ENCODE results near the gene DPP10. TPM values are rescaled to one million over a fixed set of nuclear protein-coding genes. Genes with fewer than 3 reads are reported as not detected.

The DPP10 gene
- total and polyA plus RNA-seq, 7 donors = 0.60 to 4.4 (median 3.5) TPM

- TF ChIP-seq CTCF (IDR thresholded peaks at IDR 0.05) (no peak), POLR2A (IDR thresholded peaks at IDR 0.05) (no peak), POLR2AphosphoS5 (IDR thresholded peaks at IDR 0.05) (no peak), EP300 (IDR thresholded peaks at IDR 0.05) (no peak)
Measured at GRCh38 chr2:115543024-115543423, 1100.6 kb downstream of the DPP10 start.

GRCh38 chr2:115543461-115543860 lies 1101.0 kb downstream of the DPP10 start:
- 93 to 94% methylated on average over 4 of the region's 4 CpGs for WGBS, 2 donors
- Histone ChIP-seq H3K9me3 (no peaks in the 10 kb centered on the region), H3K27me3 (no peaks in the 10 kb centered on the region), H3K4me1 (no peaks in the 10 kb centered on the region), H3K36me3 (no peaks in the 10 kb centered on the region), H3K27ac (no peak overlapping the region), H3K4me3 (no peak overlapping the region)
- TF ChIP-seq CTCF (IDR thresholded peaks at IDR 0.05) (no peak), POLR2A (IDR thresholded peaks at IDR 0.05) (no peak), POLR2AphosphoS5 (IDR thresholded peaks at IDR 0.05) (no peak), EP300 (IDR thresholded peaks at IDR 0.05) (no peak)
- no peak for DNase-seq
- intact Hi-C loops (cut with DNase I) = no loop called here

More at GRCh38 chr2:115543024-115543423, 1100.6 kb downstream of the DPP10 start:
- Histone ChIP-seq H3K36me3 (no peaks in the 10 kb centered on the region), H3K27ac (no peak overlapping the region), H3K9me3 (no peaks in the 10 kb centered on the region), H3K4me3 (no peak overlapping the region), H3K27me3 (no peaks in the 10 kb centered on the region), H3K4me1 (no peaks in the 10 kb centered on the region)
- intact Hi-C loops (cut with DNase I) = no loop called here
- 82 to 88% methylated on average over 5 of the region's 5 CpGs for WGBS, 2 donors
- no peak for DNase-seq

- 69 to 86% methylated on average over 1 of the region's 1 CpG for WGBS, 2 donors
- DNase-seq = no peak
- no peak overlapping the region for H3K4me3 ChIP-seq
- H3K36me3 ChIP-seq = no peaks in the 10 kb centered on the region
- no peak for TF ChIP-seq POLR2AphosphoS5 (IDR thresholded peaks at IDR 0.05)
- no peak for TF ChIP-seq EP300 (IDR thresholded peaks at IDR 0.05)
- no peak for TF ChIP-seq CTCF (IDR thresholded peaks at IDR 0.05)
- no peaks in the 10 kb centered on the region for H3K9me3 ChIP-seq
- H3K27me3 ChIP-seq = no peaks in the 10 kb centered on the region
- intact Hi-C loops (cut with DNase I) = no loop called here
- H3K27ac ChIP-seq = no peak overlapping the region
- H3K4me1 ChIP-seq = no peaks in the 10 kb centered on the region
Measured at GRCh38 chr2:115549611-115550130, 1107.2 kb downstream of the DPP10 start.

GRCh38 chr2:115552726-115553125 lies 1110.3 kb downstream of the DPP10 start:
- Histone ChIP-seq H3K4me3 (no peak overlapping the region), H3K4me1 (no peaks in the 10 kb centered on the region), H3K9me3 (no peaks in the 10 kb centered on the region), H3K36me3 (no peaks in the 10 kb centered on the region), H3K27ac (no peak overlapping the region), H3K27me3 (no peaks in the 10 kb centered on the region)
- no peak for DNase-seq
- intact Hi-C loops (cut with DNase I) = no loop called here
- WGBS, 2 donors = 86 to 91% methylated on average over 2 of the region's 2 CpGs
- TF ChIP-seq POLR2AphosphoS5 (IDR thresholded peaks at IDR 0.05) (no peak), CTCF (IDR thresholded peaks at IDR 0.05) (no peak), POLR2A (IDR thresholded peaks at IDR 0.05) (no peak)

GRCh38 chr2:115554153-115554552 lies 1111.7 kb downstream of the DPP10 start:
- no peak for DNase-seq
- TF ChIP-seq EP300 (IDR thresholded peaks at IDR 0.05) = no peak
- H3K27me3 ChIP-seq = no peaks in the 10 kb centered on the region
- intact Hi-C loops (cut with DNase I) = no loop called here
- H3K36me3 ChIP-seq = no peaks in the 10 kb centered on the region
- no peaks in the 10 kb centered on the region for H3K4me1 ChIP-seq
- no peak overlapping the region for H3K4me3 ChIP-seq
- no peak overlapping the region for H3K27ac ChIP-seq
- H3K9me3 ChIP-seq = no peaks in the 10 kb centered on the region

All from sigmoid colon (tissue), 7 donors.